Measurements from ENCODE around the gene UNC5C. TPM values are rescaled to one million over a fixed set of nuclear protein-coding genes. Genes with fewer than 3 reads are reported as not detected.

UNC5C gene
- total RNA-seq, 1 experiment from 2014 or later = 1.0 TPM

GRCh38 chr4:95325665-95326064, 223.1 kb downstream of the UNC5C start:
- TF ChIP-seq ESRRA (CRISPR knock-in tag; IDR thresholded peaks at IDR 0.05; ENCODE audit: borderline replicate concordance) = no peak
- TF ChIP-seq ERG (CRISPR knock-in tag; IDR thresholded peaks at IDR 0.05) = no peak
- TF ChIP-seq TEAD4 (CRISPR knock-in tag; IDR thresholded peaks at IDR 0.05) = no peak
- TF ChIP-seq JUN (CRISPR knock-in tag; IDR thresholded peaks at IDR 0.05) = no peak
- TF ChIP-seq RELA (CRISPR knock-in tag; IDR thresholded peaks at IDR 0.05; ENCODE audit: borderline replicate concordance) = no peak
- no peak for TF ChIP-seq TEAD1 (CRISPR knock-in tag; IDR thresholded peaks at IDR 0.05)
- no peak for TF ChIP-seq GABPB1 (CRISPR knock-in tag; IDR thresholded peaks at IDR 0.05)
- TF ChIP-seq ETV6 (CRISPR knock-in tag; IDR thresholded peaks at IDR 0.05) = no peak
- no peak for TF ChIP-seq OVOL2 (CRISPR knock-in tag; IDR thresholded peaks at IDR 0.05; ENCODE audit: borderline replicate concordance)
- no peak for TF ChIP-seq GRHL2 (CRISPR knock-in tag; IDR thresholded peaks at IDR 0.05; ENCODE audit: insufficient replicate concordance, severe bottlenecking)
- no peak for TF ChIP-seq MYBL2 (CRISPR knock-in tag; IDR thresholded peaks at IDR 0.05)
- no peak for TF ChIP-seq FOXJ3 (CRISPR knock-in tag; IDR thresholded peaks at IDR 0.05; ENCODE audit: borderline replicate concordance)
- TF ChIP-seq PRDM15 (CRISPR knock-in tag; IDR thresholded peaks at IDR 0.05) = no peak
- TF ChIP-seq ZNF671 (CRISPR knock-in tag; IDR thresholded peaks at IDR 0.05) = no peak
- TF ChIP-seq E2F5 (CRISPR knock-in tag; IDR thresholded peaks at IDR 0.05) = no peak
- no peak for TF ChIP-seq ZNF232 (CRISPR knock-in tag; IDR thresholded peaks at IDR 0.05)
- TF ChIP-seq CBFB (CRISPR knock-in tag; IDR thresholded peaks at IDR 0.05; ENCODE audit: low read depth) = no peak
- peaks cover 14% of the 10 kb centered on the region for H3K9me3 Mint-ChIP-seq
- POLR2A ChIA-PET = no interaction called here
- peaks cover 4% of the 10 kb centered on the region for H3K36me3 Mint-ChIP-seq
- no peaks in the 10 kb centered on the region for H3K4me1 Mint-ChIP-seq
- DNase-seq (ENCODE audit: low spot score) (no peak), ATAC-seq (no peak)
- no peak overlapping the region for H3K4me3 Mint-ChIP-seq
- CTCF ChIA-PET = interaction anchor here (1.0 kb wide), 1 partner anchor 38 kb away, joined by 3 read pairs; no protein-coding TSS in a partner anchor
- H3K27me3 Mint-ChIP-seq (ENCODE audit: low read depth) = no peaks in the 10 kb centered on the region
- H3K27ac Mint-ChIP-seq = no peak overlapping the region

- ATAC-seq = no peak
- TF ChIP-seq HMGA2 (CRISPR knock-in tag; IDR thresholded peaks at IDR 0.05) (no peak), EMX1 (CRISPR knock-in tag; IDR thresholded peaks at IDR 0.05) (no peak), FOXJ3 (CRISPR knock-in tag; IDR thresholded peaks at IDR 0.05; ENCODE audit: borderline replicate concordance) (no peak), HMGXB4 (CRISPR knock-in tag; IDR thresholded peaks at IDR 0.05) (no peak), GRHL2 (CRISPR knock-in tag; IDR thresholded peaks at IDR 0.05; ENCODE audit: insufficient replicate concordance, severe bottlenecking) (no peak), OVOL2 (CRISPR knock-in tag; IDR thresholded peaks at IDR 0.05; ENCODE audit: borderline replicate concordance) (no peak), ZNF396 (CRISPR knock-in tag; IDR thresholded peaks at IDR 0.05; ENCODE audit: borderline replicate concordance) (no peak), CTCF (IDR thresholded peaks at IDR 0.05) (no peak), ESRRA (CRISPR knock-in tag; IDR thresholded peaks at IDR 0.05; ENCODE audit: borderline replicate concordance) (no peak), JUN (CRISPR knock-in tag; IDR thresholded peaks at IDR 0.05) (no peak), ZNF416 (CRISPR knock-in tag; IDR thresholded peaks at IDR 0.05) (no peak), TEAD4 (CRISPR knock-in tag; IDR thresholded peaks at IDR 0.05) (no peak), CREB1 (CRISPR knock-in tag; IDR thresholded peaks at IDR 0.05) (no peak)
- H3K36me3 Mint-ChIP-seq = peaks cover 4% of the 10 kb centered on the region
- H3K27me3 Mint-ChIP-seq (ENCODE audit: low read depth) = no peaks in the 10 kb centered on the region
- CTCF ChIA-PET = no interaction called here
- H3K4me3 Mint-ChIP-seq = no peak overlapping the region
- H3K4me1 Mint-ChIP-seq = peaks cover 14% of the 10 kb centered on the region
- no peak for DNase-seq (ENCODE audit: low spot score)
- no peak overlapping the region for H3K27ac Mint-ChIP-seq
- POLR2A ChIA-PET = no interaction called here
- H3K9me3 Mint-ChIP-seq = peaks cover 7% of the 10 kb centered on the region
Observed at GRCh38 chr4:95319169-95319568, 229.6 kb downstream of the UNC5C start.
